ENCODE results near the gene KIF5A.

Gene KIF5A

DNA sequence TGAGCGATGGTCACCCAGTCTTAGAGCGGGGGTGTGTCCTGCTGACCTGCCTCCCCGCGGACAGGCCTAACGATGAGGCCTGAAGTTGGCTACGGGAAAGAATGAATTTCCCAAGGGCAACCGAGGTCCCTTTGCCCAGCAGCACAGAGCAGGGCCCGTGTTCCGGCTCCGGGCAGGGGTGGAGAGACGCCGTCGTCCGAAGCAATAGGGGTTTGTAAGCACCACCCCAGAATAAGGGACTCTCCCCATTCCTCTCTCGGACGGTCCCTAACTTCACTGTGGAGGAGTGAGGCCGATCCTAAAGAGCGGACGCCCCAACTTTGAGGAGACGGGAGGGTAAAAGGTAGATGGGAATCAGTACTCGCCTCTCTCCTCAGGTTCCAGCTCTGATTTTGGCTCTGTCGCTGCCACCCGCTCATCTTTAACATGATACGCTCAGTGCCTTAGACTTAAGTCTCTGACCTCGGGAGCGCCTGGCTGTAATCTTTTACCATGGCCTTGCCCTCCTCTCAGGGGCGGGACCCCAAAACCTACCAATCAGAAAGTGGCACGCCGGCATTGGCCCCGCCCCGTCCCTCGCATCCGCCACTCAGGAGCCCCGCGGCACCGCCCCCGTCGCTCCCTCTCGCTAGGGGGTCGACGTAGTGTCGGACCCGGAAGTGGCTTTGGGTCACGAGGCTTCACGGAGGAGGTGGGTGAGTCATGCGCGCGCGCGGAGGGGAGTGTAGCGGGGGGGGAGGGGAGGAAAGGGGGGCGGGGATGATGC, 29.6 kb upstream of the KIF5A start, which contains the start of gene DDIT3:
Gene DDIT3 (minus strand): TSS at position 462 of the 766 bp plus-strand sequence. CDS start 3,108 bp downstream, outside the sequence.
- peak; percentile 97 for DNase-seq (ENCODE audit: low spot score)

DNA sequence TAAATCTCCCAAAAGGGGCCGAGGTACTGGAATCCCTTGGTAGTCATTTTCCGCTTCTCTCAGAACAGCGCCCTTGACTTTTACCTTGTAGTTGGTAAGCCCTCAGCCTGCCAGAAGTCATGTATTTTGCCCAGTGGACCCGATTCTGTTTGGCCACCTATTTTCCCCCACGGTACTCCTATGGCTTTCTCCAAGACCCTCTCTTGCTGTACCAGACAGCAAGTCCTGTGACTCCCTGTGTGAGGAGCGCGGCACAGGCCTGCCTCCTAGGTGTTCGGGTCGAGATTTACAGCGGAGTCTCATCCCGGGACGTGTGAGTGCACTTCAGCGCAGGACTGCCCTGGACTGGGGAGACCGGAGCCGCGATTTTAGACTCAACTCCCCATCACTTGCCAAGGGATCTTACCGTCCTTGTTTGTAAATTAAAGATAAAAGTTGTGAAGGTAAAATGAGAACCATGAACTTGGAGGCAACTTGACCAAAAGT, 28.3 kb upstream of the KIF5A start:
- peak; percentile 77 for DNase-seq (ENCODE audit: low spot score)

DNA sequence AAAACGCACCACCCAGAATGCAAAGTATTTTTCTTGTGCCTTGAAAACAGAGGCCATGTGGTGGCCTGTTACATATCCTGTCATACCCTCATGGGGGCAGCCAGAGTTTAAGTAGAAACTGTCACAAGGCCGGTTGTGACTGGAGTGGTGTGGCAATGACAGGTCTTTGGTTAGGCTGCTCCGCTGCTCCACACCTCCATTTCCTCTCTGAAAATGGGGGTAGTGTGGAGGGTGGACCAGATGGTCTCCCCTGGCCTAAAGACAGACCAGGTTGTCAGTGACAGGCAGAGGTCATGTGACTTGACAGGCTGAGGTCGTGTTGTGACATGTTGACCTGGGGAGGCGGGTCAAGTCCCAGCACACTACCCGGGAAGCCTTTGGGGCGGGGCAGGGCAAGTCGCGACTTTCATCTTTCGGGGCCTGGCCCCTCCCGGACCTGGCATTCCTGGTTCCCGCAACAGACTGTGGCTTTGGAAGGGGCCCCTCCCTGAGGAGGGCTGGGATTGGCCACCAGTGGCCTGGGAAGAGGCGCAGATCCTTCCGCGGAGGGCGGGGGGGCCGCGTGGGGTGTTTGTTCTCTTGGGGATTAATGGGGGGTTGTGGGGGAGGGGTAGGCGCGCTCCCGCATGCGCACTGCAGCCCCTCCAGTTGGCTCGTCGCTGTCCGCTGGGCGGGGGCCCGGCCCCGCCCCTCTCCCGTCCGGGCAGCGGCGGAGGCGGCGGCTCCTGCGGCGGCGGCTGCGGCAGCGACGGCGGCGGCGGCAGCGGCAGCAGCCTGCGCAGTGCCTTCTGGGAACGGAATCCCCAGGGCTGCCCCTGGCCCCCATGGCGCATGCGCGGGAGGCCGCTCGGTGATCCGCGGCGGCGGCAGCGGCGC, 27.6 kb upstream of the KIF5A start, which contains the start of gene MBD6:
Gene MBD6 (plus strand): TSS at position 814 of the 876 bp plus-strand sequence. CDS start 1,480 bp downstream, outside the sequence.
- DNase-seq (ENCODE audit: low spot score): peak; percentile 96

DNA sequence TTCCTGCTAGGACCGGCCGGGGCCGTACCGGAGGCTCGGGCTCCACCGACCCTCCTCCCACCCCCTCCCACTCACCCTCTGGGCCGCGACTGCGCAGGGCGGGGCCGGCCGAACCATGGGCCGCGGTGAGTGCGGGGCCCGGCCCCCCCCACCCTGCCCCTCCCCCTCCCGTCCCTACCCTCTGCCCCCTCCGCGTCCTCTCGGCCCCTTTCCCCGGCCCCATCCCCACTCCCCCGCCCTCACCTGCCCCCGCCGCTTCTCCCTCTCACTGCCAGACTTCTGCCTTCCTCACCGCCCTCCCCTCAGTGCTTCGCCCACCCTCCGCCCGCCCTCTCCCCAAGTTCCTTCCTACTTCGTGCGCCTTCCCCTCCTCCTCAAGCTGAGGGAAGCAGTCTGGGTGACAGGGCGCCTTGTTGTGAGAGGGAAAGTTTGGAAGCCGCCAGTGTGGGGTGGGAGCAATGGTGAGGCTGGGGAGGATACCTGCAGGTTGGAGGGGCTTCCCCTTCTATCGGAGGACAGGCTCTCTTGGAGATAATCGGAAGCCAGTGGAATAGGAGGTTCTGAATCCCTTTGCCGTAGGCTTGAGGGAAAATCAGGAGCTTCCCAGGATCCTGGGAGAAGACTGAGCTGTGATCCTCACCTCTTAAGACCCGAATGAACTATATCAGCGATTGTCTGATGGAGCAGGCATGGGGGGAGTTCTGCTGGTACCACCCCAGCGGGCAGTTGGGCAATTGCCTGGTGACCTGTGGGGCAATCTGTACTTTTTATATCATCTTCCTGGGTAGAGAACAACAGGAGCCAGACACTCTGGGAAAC, 26.7 kb upstream of the KIF5A start:
- DNase-seq (ENCODE audit: low spot score): no peak

DNA sequence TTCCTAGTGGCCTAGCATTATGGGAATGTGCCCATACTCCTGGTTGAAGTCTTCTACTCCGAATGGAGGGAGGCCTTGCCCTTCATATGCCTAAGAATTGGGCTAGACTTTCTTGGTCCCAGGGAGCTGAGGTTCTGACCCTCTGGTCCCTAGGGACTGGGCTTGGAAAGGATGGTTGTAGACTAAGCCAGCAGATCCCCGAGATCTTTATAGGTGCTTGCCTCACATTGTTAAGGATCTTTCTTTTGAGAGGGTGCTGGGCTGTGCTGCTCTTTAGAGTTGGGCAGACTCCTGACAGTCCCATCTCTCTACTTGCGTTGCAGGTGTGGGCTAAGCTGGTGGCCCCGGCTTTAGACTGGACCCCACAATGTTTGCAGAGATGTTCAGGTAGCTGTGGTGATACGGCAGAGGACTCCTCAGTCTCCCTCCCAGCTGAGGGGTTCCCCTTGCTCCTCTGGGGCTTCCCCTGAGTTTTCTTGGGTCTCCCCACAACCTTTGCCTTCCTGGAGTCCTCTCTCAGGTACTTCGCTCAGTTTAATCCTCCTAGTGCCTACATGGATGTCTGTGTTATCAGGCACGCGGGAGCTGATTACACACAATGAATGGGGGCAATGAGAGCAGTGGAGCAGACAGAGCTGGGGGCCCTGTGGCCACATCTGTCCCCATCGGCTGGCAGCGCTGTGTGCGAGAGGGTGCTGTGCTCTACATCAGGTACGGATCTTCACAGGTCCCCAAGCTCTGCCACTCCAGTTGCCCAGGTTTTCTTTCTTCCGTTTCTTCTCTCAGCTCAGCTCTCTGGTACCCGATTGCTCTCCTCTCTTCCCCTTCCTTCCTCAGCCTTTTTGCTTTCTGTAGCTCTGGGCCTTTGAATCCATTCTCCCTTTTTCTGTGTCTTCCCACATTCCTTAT, 25.9 kb upstream of the KIF5A start:
- DNase-seq (ENCODE audit: low spot score): no peak

DNA sequence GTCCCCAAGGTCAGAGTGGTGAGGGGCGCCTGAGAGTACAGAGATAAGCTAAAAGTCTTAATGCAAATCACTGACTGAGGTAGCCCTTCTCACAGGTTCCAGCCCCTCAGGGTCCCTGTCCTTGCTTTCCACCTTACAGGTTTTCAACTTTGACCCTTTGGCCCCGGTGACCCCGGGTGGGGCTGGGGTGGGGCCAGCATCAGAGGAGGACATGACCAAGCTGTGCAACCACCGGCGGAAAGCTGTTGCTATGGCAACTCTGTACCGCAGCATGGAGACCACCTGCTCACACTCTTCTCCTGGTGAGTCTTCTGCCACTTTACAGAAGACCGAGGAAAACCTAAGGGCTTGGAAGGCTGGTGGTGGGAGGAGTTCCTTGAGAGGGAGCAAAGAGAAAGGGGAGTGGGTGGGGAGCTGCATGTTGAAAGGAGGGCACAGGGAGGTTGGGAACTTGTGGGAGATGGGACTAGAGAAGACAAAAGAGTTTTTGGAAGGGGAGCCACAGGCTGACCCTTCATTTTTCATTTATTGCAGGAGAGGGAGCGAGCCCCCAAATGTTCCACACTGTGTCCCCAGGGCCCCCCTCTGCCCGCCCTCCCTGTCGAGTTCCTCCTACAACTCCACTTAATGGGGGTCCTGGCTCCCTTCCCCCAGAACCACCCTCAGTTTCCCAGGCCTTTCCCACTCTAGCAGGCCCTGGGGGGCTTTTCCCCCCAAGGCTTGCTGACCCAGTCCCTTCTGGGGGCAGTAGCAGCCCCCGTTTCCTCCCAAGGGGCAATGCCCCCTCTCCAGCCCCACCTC, 24.8 kb upstream of the KIF5A start:
- no peak for DNase-seq (ENCODE audit: low spot score)

DNA sequence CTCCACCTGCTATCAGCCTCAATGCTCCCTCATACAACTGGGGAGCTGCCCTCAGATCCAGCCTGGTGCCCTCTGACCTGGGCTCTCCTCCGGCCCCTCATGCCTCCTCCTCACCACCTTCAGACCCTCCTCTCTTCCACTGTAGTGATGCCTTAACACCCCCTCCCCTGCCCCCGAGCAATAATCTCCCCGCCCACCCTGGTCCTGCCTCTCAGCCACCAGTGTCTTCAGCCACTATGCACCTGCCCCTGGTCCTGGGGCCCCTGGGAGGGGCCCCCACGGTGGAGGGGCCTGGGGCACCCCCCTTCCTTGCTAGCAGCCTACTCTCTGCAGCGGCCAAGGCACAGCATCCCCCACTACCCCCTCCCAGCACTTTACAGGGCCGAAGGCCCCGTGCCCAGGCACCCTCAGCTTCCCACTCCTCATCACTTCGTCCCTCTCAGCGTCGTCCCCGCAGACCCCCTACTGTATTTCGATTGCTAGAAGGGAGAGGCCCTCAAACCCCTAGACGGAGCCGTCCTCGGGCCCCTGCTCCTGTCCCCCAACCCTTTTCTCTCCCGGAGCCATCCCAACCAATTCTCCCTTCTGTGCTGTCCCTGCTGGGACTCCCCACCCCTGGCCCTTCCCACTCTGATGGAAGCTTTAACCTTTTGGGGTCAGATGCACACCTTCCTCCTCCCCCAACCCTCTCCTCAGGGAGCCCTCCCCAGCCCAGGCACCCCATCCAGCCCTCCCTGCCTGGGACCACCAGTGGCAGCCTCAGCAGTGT, 24.0 kb upstream of the KIF5A start:
- no peak for DNase-seq (ENCODE audit: low spot score)

DNA sequence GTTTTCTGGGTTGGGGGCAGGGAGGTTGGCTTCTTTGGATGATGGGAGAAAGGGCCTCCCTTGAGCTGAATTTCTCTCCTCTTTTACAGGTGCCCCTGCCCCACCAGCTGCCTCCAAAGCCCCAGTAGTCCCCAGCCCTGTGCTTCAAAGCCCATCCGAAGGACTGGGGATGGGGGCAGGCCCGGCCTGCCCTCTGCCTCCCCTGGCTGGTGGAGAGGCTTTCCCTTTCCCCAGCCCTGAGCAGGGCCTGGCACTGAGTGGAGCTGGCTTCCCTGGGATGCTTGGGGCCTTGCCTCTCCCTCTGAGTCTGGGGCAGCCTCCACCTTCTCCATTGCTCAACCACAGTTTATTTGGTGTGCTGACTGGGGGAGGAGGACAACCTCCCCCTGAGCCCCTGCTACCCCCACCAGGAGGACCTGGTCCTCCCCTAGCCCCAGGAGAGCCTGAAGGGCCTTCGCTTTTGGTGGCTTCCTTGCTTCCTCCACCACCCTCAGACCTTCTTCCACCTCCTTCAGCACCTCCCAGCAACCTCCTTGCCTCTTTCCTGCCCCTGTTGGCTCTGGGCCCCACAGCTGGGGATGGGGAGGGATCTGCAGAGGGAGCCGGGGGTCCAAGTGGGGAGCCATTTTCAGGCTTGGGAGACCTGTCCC, 23.2 kb upstream of the KIF5A start:
- no peak for DNase-seq (ENCODE audit: low spot score)

DNA sequence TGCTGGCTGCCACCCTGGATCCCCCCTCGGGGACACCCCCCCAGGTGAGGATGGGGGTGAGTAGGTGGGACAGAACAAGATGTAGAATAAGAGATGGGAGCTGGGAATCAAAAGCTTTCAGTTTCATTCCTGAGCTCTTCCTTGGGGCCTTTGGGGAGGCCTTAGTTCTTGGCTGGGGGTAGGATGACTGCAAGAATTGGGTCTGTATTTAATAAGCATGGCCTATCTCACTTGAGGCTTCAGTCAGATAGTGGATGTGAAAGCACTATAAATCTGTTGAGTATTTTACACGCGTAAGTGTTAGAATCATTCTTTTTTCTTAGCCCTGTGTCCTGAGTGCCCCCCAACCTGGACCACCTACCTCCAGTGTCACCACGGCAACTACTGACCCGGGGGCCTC, 22.7 kb upstream of the KIF5A start:
- no peak for DNase-seq (ENCODE audit: low spot score)

DNA sequence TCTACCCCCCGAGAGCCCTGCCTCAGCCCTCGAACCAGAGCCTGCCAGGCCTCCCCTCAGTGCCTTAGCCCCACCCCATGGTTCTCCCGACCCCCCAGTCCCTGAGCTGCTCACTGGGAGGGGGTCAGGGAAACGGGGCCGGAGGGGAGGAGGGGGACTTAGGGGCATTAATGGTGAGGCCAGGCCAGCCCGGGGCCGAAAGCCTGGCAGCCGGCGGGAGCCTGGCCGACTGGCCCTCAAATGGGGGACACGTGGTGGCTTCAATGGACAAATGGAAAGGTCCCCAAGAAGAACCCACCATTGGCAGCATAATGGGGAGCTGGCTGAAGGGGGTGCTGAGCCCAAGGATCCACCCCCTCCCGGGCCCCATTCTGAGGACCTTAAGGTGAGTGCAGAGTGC, 21.7 kb upstream of the KIF5A start:
- no peak for DNase-seq (ENCODE audit: low spot score)

DNA sequence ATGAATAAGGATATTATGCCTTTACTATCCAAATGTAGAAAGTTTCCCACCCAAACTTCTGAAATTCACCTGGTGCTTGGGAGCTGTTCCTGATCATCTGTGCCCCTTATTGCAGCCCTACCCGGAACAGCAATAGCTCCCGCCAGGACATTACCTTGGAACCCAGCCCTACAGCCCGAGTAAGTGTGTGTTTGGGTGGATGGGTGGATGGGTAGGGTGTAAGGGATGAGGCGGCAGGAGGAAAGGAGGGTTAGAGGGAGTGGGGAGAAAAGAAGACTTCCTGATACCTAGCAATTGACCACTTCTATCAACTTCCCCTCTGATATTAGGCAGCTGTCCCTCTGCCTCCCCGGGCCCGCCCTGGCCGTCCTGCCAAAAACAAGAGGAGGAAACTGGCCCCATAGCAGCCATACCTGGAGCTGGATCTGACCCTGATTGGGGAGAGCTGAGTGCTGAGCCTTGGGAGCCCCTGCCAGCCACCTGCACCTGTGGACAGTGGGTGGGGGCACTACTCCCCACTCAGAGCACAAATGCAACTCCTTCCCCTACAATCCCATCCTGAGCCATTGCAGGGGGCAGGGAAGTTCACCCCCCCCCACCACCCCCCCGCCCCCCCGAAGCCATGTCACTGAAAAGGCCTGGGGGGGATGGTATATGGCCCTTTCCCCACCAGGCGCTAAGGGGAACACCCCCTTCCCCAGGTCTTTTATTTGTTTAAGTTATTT, 20.9 kb upstream of the KIF5A start:
- DNase-seq (ENCODE audit: low spot score): no peak

DNA sequence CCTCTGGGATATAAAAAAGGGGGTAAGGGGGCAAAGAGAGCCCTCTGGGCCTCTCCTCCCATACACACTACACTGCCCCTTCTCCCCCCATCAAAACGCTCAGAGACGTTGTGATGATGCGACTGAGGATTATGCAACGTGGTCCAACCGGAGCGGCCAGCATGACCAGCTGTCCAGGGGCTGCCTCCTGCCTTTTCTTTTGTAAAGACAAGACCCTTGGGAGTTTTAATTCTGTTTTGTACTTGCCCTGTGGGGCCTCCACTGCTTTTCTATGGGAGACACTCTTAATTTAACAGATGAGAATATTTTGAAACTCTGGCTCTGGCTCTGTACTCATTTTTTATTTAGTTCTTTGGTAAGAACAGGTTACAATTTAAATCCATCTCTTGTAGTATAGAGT, 20.0 kb upstream of the KIF5A start:
- no peak for DNase-seq (ENCODE audit: low spot score)

DNA sequence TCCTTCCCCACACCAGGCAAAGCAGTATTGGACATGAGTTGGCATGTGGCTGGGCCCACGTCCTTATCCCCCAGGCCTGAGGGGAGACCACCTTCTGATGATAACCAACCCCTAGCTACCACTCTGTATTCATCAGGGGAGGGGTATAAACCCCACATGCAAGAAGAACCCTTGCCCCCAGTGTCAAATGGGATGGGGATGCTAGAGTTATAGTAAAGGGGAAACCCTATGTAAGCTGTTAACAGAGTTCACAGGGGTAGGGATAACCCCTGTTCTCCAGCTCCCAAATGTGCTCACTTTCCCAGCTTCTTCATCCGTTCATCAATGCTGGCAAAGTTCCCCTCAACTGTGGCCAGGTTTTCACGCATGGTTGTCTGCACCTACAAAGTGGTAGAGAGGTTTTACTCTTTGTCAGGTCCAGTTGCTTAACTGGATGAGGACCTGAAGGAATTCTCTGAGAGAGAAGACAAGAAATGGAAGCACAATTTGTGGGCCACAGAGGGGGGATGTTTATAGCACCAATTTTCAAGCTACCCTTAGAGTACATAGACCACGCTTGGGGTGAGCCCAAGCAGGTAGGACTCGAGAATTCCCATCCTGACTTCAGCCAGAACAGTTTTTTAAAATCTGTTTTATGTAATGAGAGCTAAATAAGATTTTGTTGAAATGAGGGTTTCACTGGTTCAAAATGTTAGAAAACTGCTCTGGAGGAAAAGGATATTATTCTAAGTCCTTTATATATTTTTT, 19.3 kb upstream of the KIF5A start:
- no peak for DNase-seq (ENCODE audit: low spot score)

DNA sequence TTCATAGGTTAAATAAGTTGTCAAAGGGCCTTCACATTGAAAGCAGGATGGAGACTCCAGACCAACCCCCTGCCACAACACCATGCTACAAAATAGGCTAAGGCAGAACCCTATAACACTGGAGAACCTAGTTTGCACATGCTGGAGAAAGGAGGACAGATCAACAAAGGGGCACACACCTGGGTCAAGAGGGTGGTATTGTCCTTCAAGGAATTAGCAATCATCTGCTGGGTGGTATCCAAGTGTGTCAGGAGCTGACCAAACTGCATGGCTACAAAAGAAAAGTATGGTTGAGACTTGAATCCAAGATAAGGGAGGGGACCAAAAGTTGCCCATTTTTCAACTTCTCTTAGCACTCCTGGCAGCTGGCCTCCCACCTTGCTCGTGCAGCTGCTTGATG, 18.0 kb upstream of the KIF5A start:
- no peak for DNase-seq (ENCODE audit: low spot score)

DNA sequence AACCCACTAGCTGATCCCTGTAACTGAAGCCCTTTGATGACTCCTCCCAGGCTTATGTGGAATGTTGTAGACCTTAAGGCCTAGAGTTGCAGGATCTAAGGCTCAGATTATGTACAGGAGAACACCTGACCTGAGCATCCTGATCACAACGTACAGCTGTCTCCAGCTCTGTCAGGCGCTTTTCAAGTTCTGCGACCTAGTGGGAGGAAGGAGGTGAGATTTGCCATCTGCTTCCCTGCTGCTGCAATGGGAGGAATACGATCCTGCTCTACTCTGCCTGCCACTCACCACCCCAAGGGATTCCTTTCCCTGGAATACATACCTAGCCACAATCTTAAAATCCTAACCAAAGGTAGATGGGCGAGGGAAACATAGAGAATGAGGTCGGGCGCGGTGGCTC, 16.7 kb upstream of the KIF5A start:
- DNase-seq (ENCODE audit: low spot score): no peak

DNA sequence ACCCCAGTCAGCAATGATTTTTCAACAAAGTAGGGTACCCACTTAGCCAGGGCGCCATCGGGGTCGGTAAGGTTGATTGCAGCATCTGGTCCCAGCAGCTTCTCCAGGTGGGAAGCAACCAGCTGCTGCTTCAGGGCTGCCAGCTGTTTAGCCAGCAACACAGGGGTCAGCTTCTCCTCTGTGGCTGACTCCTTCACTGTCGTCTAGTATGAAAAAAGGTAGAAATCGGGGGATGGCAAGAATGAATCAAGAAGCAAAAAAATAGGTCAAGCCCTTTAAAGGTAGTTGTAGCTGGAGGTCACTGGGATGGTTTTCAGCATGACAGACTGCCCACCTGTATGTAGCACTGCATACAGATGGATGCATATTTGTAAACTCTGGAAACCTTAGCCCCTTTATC, 15.6 kb upstream of the KIF5A start:
- DNase-seq (ENCODE audit: low spot score): no peak

DNA sequence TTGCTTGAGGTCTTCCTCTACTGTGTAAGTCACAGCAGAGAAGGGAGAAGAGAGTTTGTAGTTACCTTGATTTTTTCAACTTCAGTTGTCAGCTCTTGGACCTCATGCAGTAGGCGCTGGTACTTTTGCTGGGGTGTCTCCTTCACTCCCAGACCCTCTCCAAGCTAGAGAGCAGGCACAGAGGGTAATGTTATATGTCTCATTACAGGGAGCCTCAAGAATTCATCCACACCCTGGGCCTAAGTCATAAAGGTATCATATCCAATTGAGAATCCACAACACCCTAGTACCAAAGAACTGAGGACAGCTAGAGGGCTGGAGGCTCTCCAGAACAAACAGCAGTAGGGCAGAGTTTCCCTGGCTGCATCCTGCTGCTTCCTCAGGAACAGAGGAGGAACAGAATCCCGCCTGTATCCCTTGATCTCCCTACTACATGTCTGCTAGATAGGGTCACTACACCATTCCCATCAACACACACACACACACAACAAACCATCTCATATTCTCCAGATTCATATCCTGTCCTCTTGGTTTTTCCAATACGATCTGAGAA, 14.8 kb upstream of the KIF5A start:
- no peak for DNase-seq (ENCODE audit: low spot score)
